ENCODE data around the gene PREPL.

- TF ChIP-seq, protein P1, sequence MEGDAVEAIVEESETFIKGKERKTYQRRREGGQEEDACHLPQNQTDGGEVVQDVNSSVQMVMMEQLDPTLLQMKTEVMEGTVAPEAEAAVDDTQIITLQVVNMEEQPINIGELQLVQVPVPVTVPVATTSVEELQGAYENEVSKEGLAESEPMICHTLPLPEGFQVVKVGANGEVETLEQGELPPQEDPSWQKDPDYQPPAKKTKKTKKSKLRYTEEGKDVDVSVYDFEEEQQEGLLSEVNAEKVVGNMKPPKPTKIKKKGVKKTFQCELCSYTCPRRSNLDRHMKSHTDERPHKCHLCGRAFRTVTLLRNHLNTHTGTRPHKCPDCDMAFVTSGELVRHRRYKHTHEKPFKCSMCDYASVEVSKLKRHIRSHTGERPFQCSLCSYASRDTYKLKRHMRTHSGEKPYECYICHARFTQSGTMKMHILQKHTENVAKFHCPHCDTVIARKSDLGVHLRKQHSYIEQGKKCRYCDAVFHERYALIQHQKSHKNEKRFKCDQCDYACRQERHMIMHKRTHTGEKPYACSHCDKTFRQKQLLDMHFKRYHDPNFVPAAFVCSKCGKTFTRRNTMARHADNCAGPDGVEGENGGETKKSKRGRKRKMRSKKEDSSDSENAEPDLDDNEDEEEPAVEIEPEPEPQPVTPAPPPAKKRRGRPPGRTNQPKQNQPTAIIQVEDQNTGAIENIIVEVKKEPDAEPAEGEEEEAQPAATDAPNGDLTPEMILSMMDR (IDR thresholded peaks at IDR 0.05; ENCODE audit: extremely low read depth in 1 of 2, insufficient read depth in 1 of 2, low read depth in 1 of 2, low read length in 2 of 2) = no peak
- no peak for TF ChIP-seq POLR2A (IDR thresholded peaks at IDR 0.05; ENCODE audit: low read depth, low read length)
- no peak for TF ChIP-seq EZH2 (IDR thresholded peaks at IDR 0.05; ENCODE audit: borderline replicate concordance, low read depth, low read length, severe bottlenecking)
- TF ChIP-seq POLR2AphosphoS5 (IDR thresholded peaks at IDR 0.05; ENCODE audit: insufficient read depth, low read depth, low read length) = no peak
- TF ChIP-seq JUN (IDR thresholded peaks at IDR 0.05; ENCODE audit: borderline replicate concordance, insufficient read depth, insufficient read length, low read depth) = no peak
- TF ChIP-seq GATA2 (IDR thresholded peaks at IDR 0.05; ENCODE audit: insufficient read depth, insufficient read length, low read depth, low read length) = no peak
- TF ChIP-seq, protein P2, sequence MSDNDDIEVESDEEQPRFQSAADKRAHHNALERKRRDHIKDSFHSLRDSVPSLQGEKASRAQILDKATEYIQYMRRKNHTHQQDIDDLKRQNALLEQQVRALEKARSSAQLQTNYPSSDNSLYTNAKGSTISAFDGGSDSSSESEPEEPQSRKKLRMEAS (IDR thresholded peaks at IDR 0.05; ENCODE audit: insufficient read depth, insufficient read length) = no peak
- TF ChIP-seq MYC (IDR thresholded peaks at IDR 0.05; ENCODE audit: low read depth, low read length) = no peak
Observed at GRCh38 chr2:44315945-44316344, 45.3 kb downstream of the PREPL start.

Data from endothelial cell of umbilical vein (primary cell).